NT2/D1 (cell line): ENCODE measurements around the gene MALAT1.

ENCODE experiments used
- SUZ12 ChIP-seq: IDR thresholded peaks from 2 replicates; pipeline ENCODE4 v1.6.1; 2011; ENCODE audit not compliant: insufficient read length, insufficient read depth; ENCODE audit errors: extremely low read depth
- YY1 ChIP-seq: IDR thresholded peaks from 2 replicates; pipeline ENCODE4 v1.6.1; 2011; ENCODE audit not compliant: insufficient read length, insufficient read depth
- ZNF274 ChIP-seq: IDR thresholded peaks from 2 replicates; pipeline ENCODE4 v1.6.1; 2011; ENCODE audit warnings: mild to moderate bottlenecking, low read depth, low read length

GRCh38 chr11:65474864-65475263 lies 24.0 kb upstream of the MALAT1 start:
- TF ChIP-seq ZNF274 (no peak), YY1 (no peak), SUZ12 (no peak)
